Right lobe of liver (tissue), 6 donors: ENCODE measurements around the gene MYO1C. TPM values are rescaled to one million over a fixed set of nuclear protein-coding genes. Genes with fewer than 3 reads are reported as not detected.
"Not testable (repeated sequence)": the region's sequence is repeated elsewhere in the genome, so short reads cannot be mapped to it uniquely, and the experiment has no call there.

Experiments
- ATAC-seq, 4 donors: fragments of 200-7000 bp; cut with Tn5 transposase; one replicate each; pipeline ENCODE4 v1.9.1; 2020; ENCODE audit warnings: mild to moderate bottlenecking in 4 of 4, moderate library complexity in 4 of 4
- DNase-seq, 3 donors: peaks; one replicate each; pipeline ENCODE4 v3.0.0-alpha.2; 2020
- H3K27ac ChIP-seq, 3 donors: fragments of 200-600 bp; one replicate each; pipeline ENCODE4 v1.8.0; 2022
- H3K27me3 ChIP-seq, 2 donors: fragments of 200-600 bp; one replicate each; pipeline ENCODE4 v1.8.0; 2022
- H3K36me3 ChIP-seq, 4 donors: fragments of 200-600 bp; sonication (generic) in 1 of 4; one replicate each; pipeline versions ENCODE4 v1.5.1 to v1.8.0; 2017 to 2022; ENCODE audit warnings: control low read depth in 1 of 4
- H3K4me1 ChIP-seq, 4 donors: fragments of 200-600 bp; sonication (generic) in 1 of 4; one replicate each; pipeline versions ENCODE4 v1.5.1 to v1.8.0; 2017 to 2022; ENCODE audit warnings: control low read depth in 1 of 4
- H3K4me3 ChIP-seq, 3 donors: fragments of 200-600 bp; one replicate each; pipeline ENCODE4 v1.8.0; 2022
- H3K9me3 ChIP-seq, 4 donors: fragments of 200-600 bp; sonication (generic) in 1 of 4; one replicate each; pipeline versions ENCODE4 v1.5.1 to v1.8.0; 2017 to 2022; ENCODE audit warnings: control low read depth in 1 of 4
- POLR2A ChIP-seq: fragments of 450-650 bp; IDR thresholded peaks from one replicate; pipeline ENCODE4 v1.6.1; 2017; ENCODE audit warnings: antibody characterized with exemption, mild to moderate bottlenecking
- WGBS: methylation state at CpG from one replicate; pipeline ENCODE4 v1.1.6; 2018; ENCODE audit warnings: low coverage, low lambda C conversion rate; ENCODE audit not compliant: insufficient coverage; ENCODE audit errors: missing lambda C conversion rate; 5-methylcytosine and 5-hydroxymethylcytosine counted together
- intact Hi-C, 2 donors: fragments of 100-400 bp; cut with DNase I; formaldehyde crosslinking; loops; one replicate each; pipeline versions ENCODE4 v1.11.2 to v1.14.1; 2022
- total RNA-seq, 6 experiments: library from RNA; depleted of rRNA in 2 of 6; stranded (reverse); fragments of >200 nt in 2 of 6; fragmentation: NEBNext Ultra II Directional in 3 of 6; extraction: Animal tissue kit (Norgen Biotek cat#: 25700) in 3 of 6; gene quantifications; one replicate each; pipeline versions ENCODE4 v1.1.0 to v1.2.4, GENCODE V29; 2016 to 2023
- TF ChIP-seq, protein P1 (sequence below), 4 donors: fragments of 200-600 bp in 3 of 4; fragments of 450-650 bp in 1 of 4; IDR thresholded peaks; one replicate each; pipeline versions ENCODE4 v1.5.1 to v1.8.0; 2016 to 2022; ENCODE audit warnings: antibody characterized with exemption in 4 of 4, mild to moderate bottlenecking in 2 of 4
- donor health status: DM: no; HTN: yes; CAD: no.
- donor health status: DM: no; HTN: no; CAD: no.
- donor health status: DM: no; HTN: no; CAD: no.
- donor health status: DM: no; HTN: yes; CAD: no.
- donor health status: DM: no; HTN: yes; CAD: no.

The MYO1C gene
- total RNA-seq, 6 experiments from 2014 or later, result 56.6 to 94.7 (median 68.3) TPM

DNA sequence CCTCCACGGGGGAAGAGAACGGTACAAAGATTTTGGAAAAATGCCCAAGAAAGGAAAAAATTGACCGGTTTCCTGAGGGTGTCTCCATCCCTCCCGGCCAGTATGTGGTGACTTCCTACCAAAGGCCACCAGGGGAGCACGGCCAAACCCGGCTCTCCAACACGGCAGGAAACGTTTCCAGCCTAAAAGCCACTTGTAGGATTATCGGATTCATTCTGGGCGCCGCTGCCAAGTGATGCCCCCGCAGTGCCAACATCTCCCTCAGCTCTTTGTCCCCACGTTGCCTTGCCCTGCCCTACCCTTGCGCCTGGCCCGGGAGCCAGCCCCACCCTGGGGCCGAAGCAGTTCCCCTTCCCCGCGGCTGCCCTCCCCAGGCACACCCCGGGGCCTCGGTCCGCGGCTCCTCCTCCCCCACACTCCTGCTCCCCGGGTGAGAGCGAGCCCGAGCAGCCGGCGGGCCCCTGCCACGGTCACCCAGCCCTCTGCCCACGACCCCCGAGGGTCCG lies 37.1 kb downstream of the MYO1C start:
- peak overlapping the region; percentile 93 to 98 (median 98) for H3K4me3 ChIP-seq
- intact Hi-C loops, result loop anchor here in 1 of 2 donors (10.0 kb wide), 1 partner anchor 91 kb away; no protein-coding TSS in a partner anchor
- H3K27ac ChIP-seq, result peak overlapping the region; percentile 92 to 98 (median 97)
- H3K36me3 ChIP-seq, result no peaks in the 10 kb centered on the region
- no peaks in the 10 kb centered on the region for H3K27me3 ChIP-seq
- 0% methylated on average over 11 of the region's 31 CpGs for WGBS
- TF ChIP-seq POLR2A, result peak; percentile 16
- TF ChIP-seq, protein P1, sequence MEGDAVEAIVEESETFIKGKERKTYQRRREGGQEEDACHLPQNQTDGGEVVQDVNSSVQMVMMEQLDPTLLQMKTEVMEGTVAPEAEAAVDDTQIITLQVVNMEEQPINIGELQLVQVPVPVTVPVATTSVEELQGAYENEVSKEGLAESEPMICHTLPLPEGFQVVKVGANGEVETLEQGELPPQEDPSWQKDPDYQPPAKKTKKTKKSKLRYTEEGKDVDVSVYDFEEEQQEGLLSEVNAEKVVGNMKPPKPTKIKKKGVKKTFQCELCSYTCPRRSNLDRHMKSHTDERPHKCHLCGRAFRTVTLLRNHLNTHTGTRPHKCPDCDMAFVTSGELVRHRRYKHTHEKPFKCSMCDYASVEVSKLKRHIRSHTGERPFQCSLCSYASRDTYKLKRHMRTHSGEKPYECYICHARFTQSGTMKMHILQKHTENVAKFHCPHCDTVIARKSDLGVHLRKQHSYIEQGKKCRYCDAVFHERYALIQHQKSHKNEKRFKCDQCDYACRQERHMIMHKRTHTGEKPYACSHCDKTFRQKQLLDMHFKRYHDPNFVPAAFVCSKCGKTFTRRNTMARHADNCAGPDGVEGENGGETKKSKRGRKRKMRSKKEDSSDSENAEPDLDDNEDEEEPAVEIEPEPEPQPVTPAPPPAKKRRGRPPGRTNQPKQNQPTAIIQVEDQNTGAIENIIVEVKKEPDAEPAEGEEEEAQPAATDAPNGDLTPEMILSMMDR (IDR thresholded peaks at IDR 0.05), result peak; percentile 43 to 64 (median 47)
- peak; percentile 67 to 83 (median 76) for DNase-seq
- ATAC-seq, result peak; percentile 16 to 29 (median 27)
- H3K4me1 ChIP-seq, result peaks cover 0 to 57% (median 16%) of the 10 kb centered on the region in 4 donors
- H3K9me3 ChIP-seq, result no peaks in the 10 kb centered on the region

GRCh38 chr17:1454541-1454940 lies 37.9 kb downstream of the MYO1C start:
- Histone ChIP-seq H3K4me1 (peaks cover 0 to 50% (median 12%) of the 10 kb centered on the region in 4 donors), H3K27ac (peak overlapping the region in 2 of 3 donors; percentile 97 to 98)
- intact Hi-C loops, result loop anchor here in 1 of 2 donors (10.0 kb wide), 1 partner anchor 90 kb away; no protein-coding TSS in a partner anchor

GRCh38 chr17:1453694-1454093 lies 38.8 kb downstream of the MYO1C start:
- H3K9me3 ChIP-seq, H3K27ac ChIP-seq, H3K4me3 ChIP-seq, H3K27me3 ChIP-seq, H3K36me3 ChIP-seq: not testable (repeated sequence)
- intact Hi-C loops, result loop anchor here in 1 of 2 donors (10.0 kb wide), 1 partner anchor 89 kb away; no protein-coding TSS in a partner anchor
- peaks cover 0 to 50% (median 12%) of the 10 kb centered on the region in 4 donors for H3K4me1 ChIP-seq
- ATAC-seq, result peak in 1 of 4 donors; percentile 15
- DNase-seq, result peak in 2 of 3 donors; percentile 52 to 64
- 36% methylated on average over 6 of the region's 11 CpGs for WGBS

More at GRCh38 chr17:1454541-1454940, 37.9 kb downstream of the MYO1C start:
- TF ChIP-seq, protein P1 (IDR thresholded peaks at IDR 0.05), result no peak
- TF ChIP-seq POLR2A, result no peak
- DNase-seq (no peak), ATAC-seq (no peak)
- Histone ChIP-seq H3K27me3 (no peaks in the 10 kb centered on the region), H3K9me3 (no peaks in the 10 kb centered on the region), H3K36me3 (no peaks in the 10 kb centered on the region), H3K4me3 (peak overlapping the region; percentile 93 to 98 (median 98))
- 64% methylated on average over 7 of the region's 9 CpGs for WGBS

- TF ChIP-seq POLR2A, result no peak
- TF ChIP-seq, protein P1 (IDR thresholded peaks at IDR 0.05), result no peak
- no peak overlapping the region for H3K27ac ChIP-seq
- DNase-seq, result no peak
- H3K4me3 ChIP-seq, result no peak overlapping the region
- ATAC-seq, result no peak
- WGBS, result 69% methylated on average over 5 of the region's 5 CpGs
- H3K27me3 ChIP-seq, result no peaks in the 10 kb centered on the region
- H3K4me1 ChIP-seq, result peaks cover 0 to 44% (median 12%) of the 10 kb centered on the region in 4 donors
- H3K9me3 ChIP-seq, result no peaks in the 10 kb centered on the region
- intact Hi-C loops, result loop anchor here in 1 of 2 donors (10.0 kb wide), 1 partner anchor 88 kb away; no protein-coding TSS in a partner anchor
- no peaks in the 10 kb centered on the region for H3K36me3 ChIP-seq
Measured at GRCh38 chr17:1452836-1453235, 39.6 kb downstream of the MYO1C start.

GRCh38 chr17:1450261-1450660 lies 42.2 kb downstream of the MYO1C start:
- intact Hi-C loops, result loop anchor here in 1 of 2 donors (10.0 kb wide), 1 partner anchor 85 kb away; no protein-coding TSS in a partner anchor
- H3K9me3 ChIP-seq, H3K27me3 ChIP-seq, DNase-seq, H3K36me3 ChIP-seq, H3K27ac ChIP-seq, H3K4me3 ChIP-seq, ATAC-seq: not testable (repeated sequence)
- peaks cover 0 to 29% (median 12%) of the 10 kb centered on the region in 4 donors for H3K4me1 ChIP-seq
- WGBS, result 97% methylated on average over 18 of the region's 21 CpGs
